ENCODE data around the gene LILRA6. TPM values are rescaled to one million over a fixed set of nuclear protein-coding genes. Genes with fewer than 3 reads are reported as not detected.

LILRA6 gene
- polyA plus RNA-seq, 3 donors: 65.7 to 150 (median 143) TPM

- H3K4me1 Mint-ChIP-seq: peaks cover 37% of the 10 kb centered on the region
- DNase-seq: no peak
- Histone ChIP-seq H2AFZ (ENCODE audit: insufficient read depth, low read depth, low read length, poor library complexity, severe bottlenecking) (no peak overlapping the region), H3K27me3 (ENCODE audit: control insufficient read depth in 2 of 2, insufficient read depth in 2 of 2, low read length in 2 of 2) (peaks cover 0 to 5% of the 10 kb centered on the region in 2 donors), H3K27ac (ENCODE audit: low read depth in 1 of 2, low read length in 2 of 2) (no peak overlapping the region), H3K4me3 (replicated peaks in 1 of 3; ENCODE audit: low read depth in 2 of 3, low read length in 3 of 3) (no peak overlapping the region), H3K4me1 (ENCODE audit: control insufficient read depth in 1 of 2, insufficient read depth in 2 of 2, low read length in 2 of 2) (peaks cover 28 to 47% of the 10 kb centered on the region in 2 donors), H3K36me3 (replicated peaks in 1 of 2; ENCODE audit: control insufficient read depth in 1 of 2, insufficient read depth in 2 of 2, low read length in 2 of 2) (no peaks in the 10 kb centered on the region), H3K4me2 (replicated peaks; ENCODE audit: extremely low read depth, low read length, poor library complexity, severe bottlenecking) (no peak overlapping the region), H4K20me1 (ENCODE audit: insufficient read depth, low read length) (no peaks in the 10 kb centered on the region), H3K79me2 (ENCODE audit: insufficient read depth, low read length) (no peaks in the 10 kb centered on the region), H3K9ac (ENCODE audit: insufficient read depth, low read length, poor library complexity, severe bottlenecking) (no peak overlapping the region), H3K9me3 (replicated peaks in 1 of 2; ENCODE audit: control insufficient read depth in 1 of 2, insufficient read depth in 1 of 2, low read length in 2 of 2) (no peaks in the 10 kb centered on the region)
- intact Hi-C loops (cut with micrococcal nuclease): no loop called here
- TF ChIP-seq, protein P1, sequence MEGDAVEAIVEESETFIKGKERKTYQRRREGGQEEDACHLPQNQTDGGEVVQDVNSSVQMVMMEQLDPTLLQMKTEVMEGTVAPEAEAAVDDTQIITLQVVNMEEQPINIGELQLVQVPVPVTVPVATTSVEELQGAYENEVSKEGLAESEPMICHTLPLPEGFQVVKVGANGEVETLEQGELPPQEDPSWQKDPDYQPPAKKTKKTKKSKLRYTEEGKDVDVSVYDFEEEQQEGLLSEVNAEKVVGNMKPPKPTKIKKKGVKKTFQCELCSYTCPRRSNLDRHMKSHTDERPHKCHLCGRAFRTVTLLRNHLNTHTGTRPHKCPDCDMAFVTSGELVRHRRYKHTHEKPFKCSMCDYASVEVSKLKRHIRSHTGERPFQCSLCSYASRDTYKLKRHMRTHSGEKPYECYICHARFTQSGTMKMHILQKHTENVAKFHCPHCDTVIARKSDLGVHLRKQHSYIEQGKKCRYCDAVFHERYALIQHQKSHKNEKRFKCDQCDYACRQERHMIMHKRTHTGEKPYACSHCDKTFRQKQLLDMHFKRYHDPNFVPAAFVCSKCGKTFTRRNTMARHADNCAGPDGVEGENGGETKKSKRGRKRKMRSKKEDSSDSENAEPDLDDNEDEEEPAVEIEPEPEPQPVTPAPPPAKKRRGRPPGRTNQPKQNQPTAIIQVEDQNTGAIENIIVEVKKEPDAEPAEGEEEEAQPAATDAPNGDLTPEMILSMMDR (IDR thresholded peaks at IDR 0.05): no peak
- H3K27ac Mint-ChIP-seq: peak overlapping the region in 1 of 7 donors; percentile 2
- H3K4me3 Mint-ChIP-seq: peak overlapping the region in 1 of 2 donors; percentile 46
- peaks cover 0 to 3% (median 0%) of the 10 kb centered on the region in 7 donors for H3K9me3 Mint-ChIP-seq
- WGBS (ENCODE audit: insufficient coverage): 100% methylated on average over 4 of the region's 9 CpGs
- peaks cover 15 to 21% (median 21%) of the 10 kb centered on the region in 3 donors for H3K27me3 Mint-ChIP-seq (ENCODE audit: low read depth in 3 of 3)
- H3K36me3 Mint-ChIP-seq: peaks cover 0 to 3% of the 10 kb centered on the region in 2 donors
Observed at GRCh38 chr19:54252243-54252642, 9.7 kb upstream of the LILRA6 start.

GRCh38 chr19:54248016-54248601 is 5.5 kb upstream of the LILRA6 start:
- Histone ChIP-seq H3K9me3 (replicated peaks in 1 of 2; ENCODE audit: control insufficient read depth in 1 of 2, insufficient read depth in 1 of 2, low read length in 2 of 2) (no peaks in the 10 kb centered on the region), H4K20me1 (ENCODE audit: insufficient read depth, low read length) (no peaks in the 10 kb centered on the region), H3K27me3 (ENCODE audit: control insufficient read depth in 2 of 2, insufficient read depth in 2 of 2, low read length in 2 of 2) (peaks cover 0 to 1% of the 10 kb centered on the region in 2 donors), H2AFZ (ENCODE audit: insufficient read depth, low read depth, low read length, poor library complexity, severe bottlenecking) (peak overlapping the region; percentile 26), H3K4me2 (replicated peaks; ENCODE audit: extremely low read depth, low read length, poor library complexity, severe bottlenecking) (peak overlapping the region; percentile 63), H3K27ac (ENCODE audit: low read depth in 1 of 2, low read length in 2 of 2) (peak overlapping the region; percentile 54 to 92), H3K79me2 (ENCODE audit: insufficient read depth, low read length) (no peaks in the 10 kb centered on the region), H3K36me3 (replicated peaks in 1 of 2; ENCODE audit: control insufficient read depth in 1 of 2, insufficient read depth in 2 of 2, low read length in 2 of 2) (no peaks in the 10 kb centered on the region), H3K4me1 (ENCODE audit: control insufficient read depth in 1 of 2, insufficient read depth in 2 of 2, low read length in 2 of 2) (peaks cover 48 to 50% of the 10 kb centered on the region in 2 donors), H3K4me3 (replicated peaks in 1 of 3; ENCODE audit: low read depth in 2 of 3, low read length in 3 of 3) (peak overlapping the region in 1 of 3 experiments; percentile 56), H3K9ac (ENCODE audit: insufficient read depth, low read length, poor library complexity, severe bottlenecking) (peak overlapping the region; percentile 50)
- peaks cover 4 to 16% (median 16%) of the 10 kb centered on the region in 3 donors for H3K27me3 Mint-ChIP-seq (ENCODE audit: low read depth in 3 of 3)
- peak overlapping the region; percentile 95 to 99 (median 98) for H3K27ac Mint-ChIP-seq
- peaks cover 0 to 3% (median 0%) of the 10 kb centered on the region in 7 donors for H3K9me3 Mint-ChIP-seq
- peak overlapping the region; percentile 58 to 82 for H3K4me3 Mint-ChIP-seq
- H3K4me1 Mint-ChIP-seq: peaks cover 48% of the 10 kb centered on the region
- WGBS (ENCODE audit: insufficient coverage): 0% methylated on average over 3 of the region's 8 CpGs
- peaks cover 0 to 3% of the 10 kb centered on the region in 2 donors for H3K36me3 Mint-ChIP-seq
- peak; percentile 94 to 98 (median 98) for DNase-seq
- TF ChIP-seq, protein P1 (IDR thresholded peaks at IDR 0.05): no peak
- intact Hi-C loops (cut with micrococcal nuclease): loop anchor here in 1 of 2 donors (5.0 kb wide), 1 partner anchor 36 kb away; no protein-coding TSS in a partner anchor
